DOHH2 (cell line): ENCODE data around the gene SETD6.

Experiments
- EZH2phosphoT487 ChIP-seq: fragments of 200-600 bp; sonication (generic); IDR thresholded peaks from 2 replicates; pipeline ENCODE4 v1.6.1; 2017; ENCODE audit warnings: borderline replicate concordance, mild to moderate bottlenecking, antibody characterized with exemption, low read length, moderate library complexity, mixed read lengths
- TF ChIP-seq, protein P1 (sequence below): fragments of 200-600 bp; sonication (generic); IDR thresholded peaks from one replicate; pipeline ENCODE4 v1.5.1; 2014; ENCODE audit warnings: antibody characterized with exemption, mild to moderate bottlenecking, low read depth, low read length; ENCODE audit not compliant: poor library complexity, severe bottlenecking

DNA sequence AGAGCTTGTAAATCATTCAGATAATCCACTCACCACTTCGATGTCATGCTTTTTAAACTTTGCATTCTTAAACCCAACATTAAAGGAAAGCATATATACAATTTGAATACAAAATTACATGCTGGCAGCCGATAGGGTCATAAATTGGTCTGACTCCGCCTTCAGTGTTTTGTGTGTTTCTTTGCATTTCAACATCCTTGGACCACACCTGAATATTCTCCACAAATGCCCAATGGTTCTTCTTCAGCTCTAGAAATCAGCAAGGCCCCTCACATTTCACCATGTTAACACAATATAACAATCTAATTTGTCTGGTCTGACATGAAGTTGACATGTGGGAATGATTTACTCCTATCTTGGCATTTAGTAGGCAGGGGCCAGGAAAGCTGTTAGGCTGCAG, 17.1 kb downstream of the SETD6 start:
- TF ChIP-seq, protein P1, sequence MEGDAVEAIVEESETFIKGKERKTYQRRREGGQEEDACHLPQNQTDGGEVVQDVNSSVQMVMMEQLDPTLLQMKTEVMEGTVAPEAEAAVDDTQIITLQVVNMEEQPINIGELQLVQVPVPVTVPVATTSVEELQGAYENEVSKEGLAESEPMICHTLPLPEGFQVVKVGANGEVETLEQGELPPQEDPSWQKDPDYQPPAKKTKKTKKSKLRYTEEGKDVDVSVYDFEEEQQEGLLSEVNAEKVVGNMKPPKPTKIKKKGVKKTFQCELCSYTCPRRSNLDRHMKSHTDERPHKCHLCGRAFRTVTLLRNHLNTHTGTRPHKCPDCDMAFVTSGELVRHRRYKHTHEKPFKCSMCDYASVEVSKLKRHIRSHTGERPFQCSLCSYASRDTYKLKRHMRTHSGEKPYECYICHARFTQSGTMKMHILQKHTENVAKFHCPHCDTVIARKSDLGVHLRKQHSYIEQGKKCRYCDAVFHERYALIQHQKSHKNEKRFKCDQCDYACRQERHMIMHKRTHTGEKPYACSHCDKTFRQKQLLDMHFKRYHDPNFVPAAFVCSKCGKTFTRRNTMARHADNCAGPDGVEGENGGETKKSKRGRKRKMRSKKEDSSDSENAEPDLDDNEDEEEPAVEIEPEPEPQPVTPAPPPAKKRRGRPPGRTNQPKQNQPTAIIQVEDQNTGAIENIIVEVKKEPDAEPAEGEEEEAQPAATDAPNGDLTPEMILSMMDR, result no peak
- no peak for TF ChIP-seq EZH2phosphoT487
